ENCODE data around the gene HPSE2. TPM values are rescaled to one million over a fixed set of nuclear protein-coding genes. Genes with fewer than 3 reads are reported as not detected.

HPSE2 gene
- total RNA-seq, 1 donor from 2014 or later: 10.6 TPM

DNA sequence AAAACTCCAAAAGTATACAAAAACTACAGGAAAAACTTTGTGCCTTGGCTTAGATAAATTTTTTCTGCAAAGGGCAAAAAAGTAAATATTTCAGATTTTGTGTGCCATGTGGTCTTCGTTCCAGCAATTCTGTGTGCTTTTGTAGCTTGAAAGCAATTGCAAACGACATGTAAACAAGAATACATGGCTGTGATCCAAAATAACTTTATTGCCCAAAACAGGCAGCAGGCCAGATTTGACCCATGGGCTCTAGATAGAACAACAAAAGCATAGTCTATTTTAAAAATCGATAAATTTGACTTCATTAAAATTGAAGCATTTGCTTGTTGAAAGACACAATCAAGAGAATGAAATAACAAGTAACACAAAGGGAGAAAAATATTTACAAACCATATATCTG, 336.6 kb downstream of the HPSE2 start:
- no peaks in the 10 kb centered on the region for H3K4me1 ChIP-seq
- H3K9me3 ChIP-seq: no peaks in the 10 kb centered on the region
- H3K27ac ChIP-seq: no peak overlapping the region
- H3K4me3 ChIP-seq: no peak overlapping the region
- intact Hi-C loops (cut with DNase I): no loop called here
- no peaks in the 10 kb centered on the region for H3K36me3 ChIP-seq
- TF ChIP-seq POLR2A (IDR thresholded peaks at IDR 0.05): no peak
- TF ChIP-seq POLR2AphosphoS5 (IDR thresholded peaks at IDR 0.05; ENCODE audit: insufficient read depth in 1 of 2, low read depth in 1 of 2): no peak
- TF ChIP-seq, protein P1, sequence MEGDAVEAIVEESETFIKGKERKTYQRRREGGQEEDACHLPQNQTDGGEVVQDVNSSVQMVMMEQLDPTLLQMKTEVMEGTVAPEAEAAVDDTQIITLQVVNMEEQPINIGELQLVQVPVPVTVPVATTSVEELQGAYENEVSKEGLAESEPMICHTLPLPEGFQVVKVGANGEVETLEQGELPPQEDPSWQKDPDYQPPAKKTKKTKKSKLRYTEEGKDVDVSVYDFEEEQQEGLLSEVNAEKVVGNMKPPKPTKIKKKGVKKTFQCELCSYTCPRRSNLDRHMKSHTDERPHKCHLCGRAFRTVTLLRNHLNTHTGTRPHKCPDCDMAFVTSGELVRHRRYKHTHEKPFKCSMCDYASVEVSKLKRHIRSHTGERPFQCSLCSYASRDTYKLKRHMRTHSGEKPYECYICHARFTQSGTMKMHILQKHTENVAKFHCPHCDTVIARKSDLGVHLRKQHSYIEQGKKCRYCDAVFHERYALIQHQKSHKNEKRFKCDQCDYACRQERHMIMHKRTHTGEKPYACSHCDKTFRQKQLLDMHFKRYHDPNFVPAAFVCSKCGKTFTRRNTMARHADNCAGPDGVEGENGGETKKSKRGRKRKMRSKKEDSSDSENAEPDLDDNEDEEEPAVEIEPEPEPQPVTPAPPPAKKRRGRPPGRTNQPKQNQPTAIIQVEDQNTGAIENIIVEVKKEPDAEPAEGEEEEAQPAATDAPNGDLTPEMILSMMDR (IDR thresholded peaks at IDR 0.05): no peak
- no peak for DNase-seq (ENCODE audit: extremely low spot score in 2 of 2)
- no peaks in the 10 kb centered on the region for H3K27me3 ChIP-seq

DNA sequence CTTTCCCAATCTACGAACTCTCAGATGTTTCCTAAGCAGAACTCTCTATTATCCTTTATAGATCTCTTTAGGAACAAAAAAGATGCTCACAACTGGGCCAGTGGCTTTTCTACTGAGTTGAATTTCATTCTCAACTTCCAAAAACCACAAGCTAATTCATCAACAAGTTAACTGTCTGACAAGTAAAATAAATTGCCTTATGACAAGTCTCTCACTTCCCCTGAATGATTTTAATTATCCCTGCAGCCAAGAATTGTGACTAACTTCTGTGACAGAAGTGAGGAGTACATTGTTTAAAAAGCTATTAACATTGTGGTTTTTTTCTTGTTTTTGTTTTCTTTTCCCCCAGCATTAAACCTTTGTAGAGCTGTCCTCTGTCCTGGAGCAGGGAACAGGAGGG, 343.1 kb downstream of the HPSE2 start:
- no peaks in the 10 kb centered on the region for H3K4me1 ChIP-seq
- intact Hi-C loops (cut with DNase I): no loop called here
- H3K27ac ChIP-seq: no peak overlapping the region
- H3K27me3 ChIP-seq: no peaks in the 10 kb centered on the region
- H3K9me3 ChIP-seq: no peaks in the 10 kb centered on the region
- DNase-seq (ENCODE audit: extremely low spot score in 2 of 2): no peak
- TF ChIP-seq, protein P1 (IDR thresholded peaks at IDR 0.05): no peak
- no peak for TF ChIP-seq POLR2A (IDR thresholded peaks at IDR 0.05)
- TF ChIP-seq POLR2AphosphoS5 (IDR thresholded peaks at IDR 0.05; ENCODE audit: insufficient read depth in 1 of 2, low read depth in 1 of 2): no peak
- no peak overlapping the region for H3K4me3 ChIP-seq
- no peaks in the 10 kb centered on the region for H3K36me3 ChIP-seq

DNA sequence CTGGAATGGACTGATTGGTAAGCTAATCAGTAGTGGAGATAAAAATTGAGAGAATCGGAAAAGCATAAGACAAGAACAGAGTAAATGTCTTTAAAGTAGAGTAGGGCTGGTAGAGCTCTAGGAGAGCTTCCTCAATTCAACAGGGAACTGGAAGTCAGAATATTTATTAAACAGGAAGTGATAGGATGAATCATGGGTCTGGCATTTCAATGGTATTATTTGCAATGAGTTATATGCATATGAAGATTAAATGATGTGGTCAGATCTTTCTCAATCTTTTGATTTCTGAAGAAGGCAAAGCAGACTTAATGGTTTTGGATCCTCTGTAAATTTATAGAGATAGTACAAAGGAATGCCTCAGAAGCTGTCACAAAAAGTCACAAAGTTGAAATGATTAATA, 349.0 kb downstream of the HPSE2 start:
- no peak overlapping the region for H3K27ac ChIP-seq
- no peak for DNase-seq (ENCODE audit: extremely low spot score in 2 of 2)
- no peaks in the 10 kb centered on the region for H3K36me3 ChIP-seq
- H3K4me1 ChIP-seq: no peaks in the 10 kb centered on the region
- no peaks in the 10 kb centered on the region for H3K27me3 ChIP-seq
- no peak overlapping the region for H3K4me3 ChIP-seq
- H3K9me3 ChIP-seq: no peaks in the 10 kb centered on the region
- TF ChIP-seq POLR2AphosphoS5 (IDR thresholded peaks at IDR 0.05; ENCODE audit: insufficient read depth in 1 of 2, low read depth in 1 of 2) (no peak), POLR2A (IDR thresholded peaks at IDR 0.05) (no peak)
- TF ChIP-seq, protein P1 (IDR thresholded peaks at IDR 0.05): no peak
- intact Hi-C loops (cut with DNase I): no loop called here

DNA sequence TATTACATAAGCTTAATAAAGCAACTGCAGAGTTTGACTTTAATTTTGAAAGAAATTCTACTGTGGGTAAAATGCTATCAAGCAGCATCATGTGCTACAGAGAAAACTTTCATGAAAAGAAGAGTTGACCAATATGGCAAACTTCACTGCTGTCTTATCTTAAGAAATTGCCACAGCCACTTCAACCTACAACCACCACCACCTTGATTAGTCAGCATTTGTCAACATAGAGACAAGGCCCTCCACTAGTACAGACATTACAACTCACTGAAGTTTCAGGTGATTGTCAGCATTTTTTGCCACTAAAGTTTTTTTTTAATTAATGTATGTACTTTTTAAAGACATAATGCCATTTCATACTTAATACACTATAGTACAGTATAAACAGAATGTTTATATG, 350.3 kb downstream of the HPSE2 start:
- TF ChIP-seq POLR2A (IDR thresholded peaks at IDR 0.05) (no peak), POLR2AphosphoS5 (IDR thresholded peaks at IDR 0.05; ENCODE audit: insufficient read depth in 1 of 2, low read depth in 1 of 2) (no peak)
- TF ChIP-seq, protein P1 (IDR thresholded peaks at IDR 0.05): no peak
- intact Hi-C loops (cut with DNase I): no loop called here
- DNase-seq (ENCODE audit: extremely low spot score in 2 of 2): no peak
- Histone ChIP-seq H3K36me3 (no peaks in the 10 kb centered on the region), H3K27ac (no peak overlapping the region), H3K4me3 (no peak overlapping the region), H3K9me3 (no peaks in the 10 kb centered on the region), H3K27me3 (no peaks in the 10 kb centered on the region), H3K4me1 (no peaks in the 10 kb centered on the region)

DNA sequence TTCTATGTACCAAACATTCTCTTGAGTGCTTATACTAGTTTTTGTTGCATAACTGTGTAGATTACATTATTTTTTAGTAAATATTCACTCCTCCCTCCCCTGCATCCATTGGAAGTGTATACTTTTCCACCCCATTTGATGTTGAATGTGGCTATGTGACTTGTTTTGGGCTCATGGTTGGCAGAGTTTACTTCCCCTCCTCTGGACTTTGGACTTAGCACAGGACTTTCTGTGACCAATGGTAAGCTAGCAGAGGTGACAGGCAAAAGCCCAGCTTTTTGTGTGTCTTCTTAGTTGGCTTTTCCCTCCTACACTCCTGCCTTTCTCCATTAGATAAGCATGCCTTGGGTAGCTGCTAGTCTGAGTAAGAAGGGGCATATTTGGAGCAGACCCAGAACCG, 353.9 kb downstream of the HPSE2 start:
- Histone ChIP-seq H3K27me3 (no peaks in the 10 kb centered on the region), H3K27ac (no peak overlapping the region), H3K9me3 (no peaks in the 10 kb centered on the region), H3K4me3 (no peak overlapping the region), H3K4me1 (no peaks in the 10 kb centered on the region), H3K36me3 (no peaks in the 10 kb centered on the region)
- TF ChIP-seq POLR2AphosphoS5 (IDR thresholded peaks at IDR 0.05; ENCODE audit: insufficient read depth in 1 of 2, low read depth in 1 of 2) (no peak), POLR2A (IDR thresholded peaks at IDR 0.05) (no peak)
- TF ChIP-seq, protein P1 (IDR thresholded peaks at IDR 0.05): no peak
- intact Hi-C loops (cut with DNase I): no loop called here
- DNase-seq (ENCODE audit: extremely low spot score in 2 of 2): no peak

Data from vagina (tissue), 2 donors.